HepG2 (cell line): Measurements from ENCODE around the gene MAMDC2. TPM values are rescaled to one million over a fixed set of nuclear protein-coding genes. Genes with fewer than 3 reads are reported as not detected.
A peak's percentile ranks its signal among the peaks of the same experiment; 100 is the strongest.

Experiments
- ATAC-seq: fragments of 200-7000 bp; cut with Tn5 transposase; 3 replicates; pipeline ENCODE4 v1.9.1; 2020; ENCODE audit warnings: mild to moderate bottlenecking, moderate library complexity
- BruUV-seq: library from RNA; stranded (reverse); fragments of 400-500 nt; replicated peaks from 2 replicates; lab custom pipeline; 2021; lab: Mats Ljungman, UMichigan
- CTCF ChIA-PET: fragments of 300-600 bp; formaldehyde crosslinking; extraction: SDS; loops from one replicate; lab custom pipeline; 2021; ENCODE audit warnings: low total read pairs, inconsistent platforms, low intra/inter-chr PET ratio; lab: Yijun Ruan, JAX
- POLR2A ChIA-PET: fragments of 350-600 bp; sonication (Branson Sonifier 250); formaldehyde crosslinking; loops from one replicate; lab custom pipeline; 2020; ENCODE audit warnings: antibody characterized with exemption, inconsistent platforms; lab: Yijun Ruan, JAX
- DNase-seq: peaks from one replicate; pipeline ENCODE4 v3.0.0-alpha.2; 2015; ENCODE audit warnings: low spot score
- FAIRE-seq: peaks from 3 replicates; lab custom pipeline; 2011; peaks lifted over from hg19 to GRCh38; lab: Jason Lieb, UNC
- H2AFZ ChIP-seq: one replicate; pipeline ENCODE4 v1.6.1; 2011; ENCODE audit warnings: low read length, inconsistent platforms
- H3K27ac ChIP-seq: fragments of 300-600 bp; 3 replicates; pipeline ENCODE4 v1.8.0; 2011; ENCODE audit warnings: mixed run types, mild to moderate bottlenecking, mixed read lengths, low read length, inconsistent platforms; ENCODE audit not compliant: insufficient read depth; ENCODE audit errors: extremely low read length
- H3K27me3 ChIP-seq, 2 experiments: fragments of 200-600 bp in 1 of 2; 2 replicates in 1 of 2; 3 replicates in 1 of 2; pipeline versions ENCODE4 v1.6.0 to v1.8.0; 2011; ENCODE audit warnings: low read length in 2 of 2, mild to moderate bottlenecking in 2 of 2, moderate library complexity in 2 of 2, inconsistent platforms in 1 of 2; ENCODE audit not compliant: insufficient read depth in 2 of 2, control insufficient read depth in 1 of 2
- H3K36me3 ChIP-seq, 2 experiments: fragments of 200-600 bp in 1 of 2; replicated peaks in 1 of 2; 2 replicates in 1 of 2; 3 replicates in 1 of 2; pipeline versions ENCODE4 v1.5.1 to v1.8.0; 2011; ENCODE audit warnings: low read length in 2 of 2, inconsistent platforms in 1 of 2; ENCODE audit not compliant: insufficient read depth in 2 of 2, control insufficient read depth in 1 of 2
- H3K4me1 ChIP-seq: 2 replicates; pipeline ENCODE4 v1.5.1; 2012; ENCODE audit warnings: low read length, inconsistent platforms; ENCODE audit not compliant: insufficient read depth
- H3K4me2 ChIP-seq: 2 replicates; pipeline ENCODE4 v1.6.0; 2011; ENCODE audit warnings: low read depth, low read length, inconsistent platforms
- H3K4me3 ChIP-seq, 3 experiments: fragments of 200-600 bp in 1 of 3; sonication (generic), shearing (Covaris generic) in 1 of 3; replicated peaks in 1 of 3; 2 replicates each; pipeline ENCODE4 v1.5.1; 2011 to 2016; ENCODE audit warnings: low read length in 3 of 3, inconsistent platforms in 2 of 3, low read depth in 2 of 3, mild to moderate bottlenecking in 2 of 3, control low read depth in 1 of 3, mixed read lengths in 1 of 3; ENCODE audit not compliant: insufficient read depth in 1 of 3
- H3K79me2 ChIP-seq: one replicate; pipeline ENCODE4 v1.6.1; 2011; ENCODE audit warnings: low read length, inconsistent platforms; ENCODE audit not compliant: insufficient read depth
- H3K9ac ChIP-seq: 2 replicates; pipeline ENCODE4 v1.6.0; 2011; ENCODE audit warnings: mild to moderate bottlenecking, low read depth, low read length, inconsistent platforms; ENCODE audit not compliant: insufficient read depth
- H3K9me3 ChIP-seq: 2 replicates; pipeline ENCODE4 v1.5.1; 2012; ENCODE audit warnings: mild to moderate bottlenecking, low read length
- H4K20me1 ChIP-seq: 2 replicates; pipeline ENCODE4 v1.6.0; 2011; ENCODE audit warnings: inconsistent platforms, mild to moderate bottlenecking, low read length, moderate library complexity; ENCODE audit not compliant: insufficient read depth
- NR2C2 ChIP-seq: sonication (generic); formaldehyde crosslinking; IDR thresholded peaks from 2 replicates; pipeline ENCODE4 v1.4.0; 2020; ENCODE audit warnings: missing genetic modification reagents, mild to moderate bottlenecking, moderate library complexity, borderline replicate concordance
- SP4 ChIP-seq: sonication (generic); formaldehyde crosslinking; IDR thresholded peaks from 2 replicates; pipeline ENCODE4 v1.8.1; 2023; ENCODE audit warnings: mild to moderate bottlenecking, missing genetic modification reagents
- U2AF2 ChIP-seq: fragments of 200-400 bp; formaldehyde crosslinking; IDR thresholded peaks from 2 replicates; pipeline ENCODE4 v1.6.1; 2017; ENCODE audit warnings: low read depth, mild to moderate bottlenecking, low read length
- ZFX ChIP-seq: sonication (generic); formaldehyde crosslinking; IDR thresholded peaks from 2 replicates; pipeline ENCODE4 v1.4.0; 2020; ENCODE audit warnings: mild to moderate bottlenecking, low read depth, missing genetic modification reagents, moderate library complexity
- ZNF552 ChIP-seq: sonication (generic); formaldehyde crosslinking; IDR thresholded peaks from 2 replicates; pipeline ENCODE4 v1.9.0; 2022; ENCODE audit warnings: missing genetic modification reagents, mild to moderate bottlenecking, borderline replicate concordance
- ZNF784 ChIP-seq: sonication (generic); formaldehyde crosslinking; IDR thresholded peaks from 2 replicates; pipeline ENCODE4 v1.5.1; 2020; ENCODE audit warnings: missing genetic modification reagents, mild to moderate bottlenecking, borderline replicate concordance
- WGBS: methylation state at CpG from one replicate; pipeline ENCODE4 v1.1.6; 2017; ENCODE audit warnings: low lambda C conversion rate; 5-methylcytosine and 5-hydroxymethylcytosine counted together
- in situ Hi-C: cut with HindIII; loops from 2 replicates; pipeline ENCODE4 v1.10.0; 2017; ENCODE audit warnings: low pct_unique_long_range_greater_than_20kb; ENCODE audit not compliant: extremely low pct_ligation_motif_present
- intact Hi-C: fragments of 100-400 bp; cut with micrococcal nuclease; formaldehyde crosslinking; loops from one replicate; pipeline ENCODE4 v1.10.0; 2022; ENCODE audit not compliant: unreplicated experiment
- polyA plus RNA-seq, 8 experiments: library from polyadenylated mRNA; depleted of rRNA in 3 of 8; stranded (reverse) in 7 of 8; unstranded in 1 of 8; fragments of >200 nt; fragmentation: Illumina TruSeq in 4 of 8; extraction: Trizol in 4 of 8; gene quantifications; 2 replicates each; pipeline versions ENCODE4 v1.2.1 to v1.2.3, GENCODE V29; 2011 to 2016; ENCODE audit warnings: low read depth in 4 of 8, missing spikeins in 1 of 8, mixed read lengths in 1 of 8; ENCODE audit not compliant: insufficient read depth in 1 of 8
- total RNA-seq, 5 experiments: library from RNA; depleted of rRNA; stranded (reverse); fragments of >200 nt; fragmentation: Illumina TruSeq; extraction: Trizol; gene quantifications; 2 replicates each; pipeline ENCODE4 v1.2.3, GENCODE V29; 2016; ENCODE audit warnings: low read depth in 1 of 5
- TF ChIP-seq, protein P1 (sequence below): fragments of 450-650 bp; IDR thresholded peaks from 2 replicates; pipeline ENCODE4 v1.6.1; 2016
- TF ChIP-seq, protein P2 (sequence below): sonication (generic); formaldehyde crosslinking; IDR thresholded peaks from 2 replicates; pipeline ENCODE4 v1.4.0; 2020; ENCODE audit warnings: missing genetic modification reagents
- TF ChIP-seq, protein P3 (sequence below), 2 experiments: fragments of 450-650 bp in 1 of 2; sonication (generic) in 1 of 2; formaldehyde crosslinking; IDR thresholded peaks; 2 replicates each; pipeline versions ENCODE4 v1.5.0 to v1.8.0; 2020 to 2022; ENCODE audit warnings: mild to moderate bottlenecking in 1 of 2, missing genetic modification reagents in 1 of 2

The MAMDC2 gene
- total and polyA plus RNA-seq, 2 of the 13 experiments (the other 11 are each of a cell fraction or from before 2014, with no cell fraction given): not detected

DNA sequence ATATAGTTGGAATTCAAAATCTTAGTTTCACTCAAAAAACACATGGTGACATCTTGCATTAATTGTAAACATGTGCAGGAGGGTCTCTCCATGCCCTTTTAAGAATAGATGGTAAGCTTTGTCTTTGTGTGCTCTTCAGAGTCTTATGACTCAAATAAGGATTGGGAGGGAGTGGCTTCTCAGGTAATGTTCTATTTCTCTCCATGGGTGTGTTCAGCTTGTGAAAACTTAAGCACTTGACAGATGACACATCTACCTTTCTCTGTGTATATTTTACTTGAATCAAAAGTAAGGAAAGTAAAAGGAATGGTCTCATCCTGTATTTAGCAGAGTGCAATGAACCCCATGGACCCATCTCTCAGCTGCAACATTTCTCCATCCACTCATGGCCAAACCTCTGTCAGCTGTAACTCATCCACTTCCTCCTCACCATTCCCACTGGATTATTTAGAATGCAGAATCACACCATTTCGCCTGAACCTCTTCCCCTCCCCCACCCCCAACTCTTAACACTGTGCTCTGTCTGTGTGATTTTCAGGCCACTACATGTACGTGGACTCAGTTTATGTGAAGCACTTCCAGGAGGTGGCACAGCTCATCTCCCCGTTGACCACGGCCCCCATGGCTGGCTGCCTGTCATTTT is 82.1 kb downstream of the MAMDC2 start:
- DNase-seq (no peak), FAIRE-seq (no peak), ATAC-seq (no peak)
- intact Hi-C loops: no loop called here
- ChIA-PET CTCF (no interaction called here), POLR2A (no interaction called here)
- Histone ChIP-seq H3K4me2 (no peak overlapping the region), H3K9me3 (no peaks in the 10 kb centered on the region), H3K27me3 (no peaks in the 10 kb centered on the region), H3K9ac (no peak overlapping the region), H4K20me1 (no peaks in the 10 kb centered on the region), H3K4me3 (no peak overlapping the region), H3K4me1 (peaks cover 68% of the 10 kb centered on the region), H2AFZ (no peak overlapping the region), H3K36me3 (no peaks in the 10 kb centered on the region), H3K27ac (no peak overlapping the region), H3K79me2 (no peaks in the 10 kb centered on the region)
- in situ Hi-C loops: no loop called here
- TF ChIP-seq, protein P1, sequence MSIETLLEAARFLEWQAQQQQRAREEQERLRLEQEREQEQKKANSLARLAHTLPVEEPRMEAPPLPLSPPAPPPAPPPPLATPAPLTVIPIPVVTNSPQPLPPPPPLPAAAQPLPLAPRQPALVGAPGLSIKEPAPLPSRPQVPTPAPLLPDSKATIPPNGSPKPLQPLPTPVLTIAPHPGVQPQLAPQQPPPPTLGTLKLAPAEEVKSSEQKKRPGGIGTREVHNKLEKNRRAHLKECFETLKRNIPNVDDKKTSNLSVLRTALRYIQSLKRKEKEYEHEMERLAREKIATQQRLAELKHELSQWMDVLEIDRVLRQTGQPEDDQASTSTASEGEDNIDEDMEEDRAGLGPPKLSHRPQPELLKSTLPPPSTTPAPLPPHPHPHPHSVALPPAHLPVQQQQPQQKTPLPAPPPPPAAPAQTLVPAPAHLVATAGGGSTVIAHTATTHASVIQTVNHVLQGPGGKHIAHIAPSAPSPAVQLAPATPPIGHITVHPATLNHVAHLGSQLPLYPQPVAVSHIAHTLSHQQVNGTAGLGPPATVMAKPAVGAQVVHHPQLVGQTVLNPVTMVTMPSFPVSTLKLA: peak; percentile 38; the same call in 1 of the 2 replicates
- no peak for TF ChIP-seq ZFX (CRISPR knock-in tag)
- 89% methylated on average over 4 of the region's 4 CpGs for WGBS
- BruUV-seq: no TSS peak

DNA sequence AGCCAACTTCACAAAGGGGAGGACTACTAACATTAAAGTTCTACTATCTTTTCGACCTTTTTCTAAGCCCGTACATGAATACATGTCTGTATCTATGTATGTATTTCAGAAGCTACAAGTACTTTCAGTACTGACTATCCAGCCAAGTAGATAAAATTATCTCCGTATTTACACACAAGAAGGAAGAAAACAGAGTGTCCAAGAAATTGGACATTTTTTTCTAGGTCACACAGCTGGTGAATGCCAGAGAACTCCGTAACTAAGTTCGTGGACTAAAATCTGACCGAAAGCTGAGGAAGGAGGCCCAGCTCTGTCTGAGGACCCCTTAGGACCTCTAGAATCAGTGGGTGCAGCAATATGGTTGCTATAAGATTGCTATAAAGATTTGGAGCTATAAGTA is 83.4 kb downstream of the MAMDC2 start:
- Histone ChIP-seq H3K27ac (peak overlapping the region; percentile 57), H3K79me2 (no peaks in the 10 kb centered on the region), H3K36me3 (no peaks in the 10 kb centered on the region), H4K20me1 (no peaks in the 10 kb centered on the region), H3K4me2 (peak overlapping the region; percentile 59), H2AFZ (no peak overlapping the region), H3K27me3 (no peaks in the 10 kb centered on the region), H3K4me3 (no peak overlapping the region; a peak in 1 of 6 replicates), H3K4me1 (peaks cover 63% of the 10 kb centered on the region), H3K9me3 (no peaks in the 10 kb centered on the region), H3K9ac (no peak overlapping the region)
- CTCF ChIA-PET: no interaction called here
- no TSS peak for BruUV-seq
- WGBS: 69% methylated on average over 6 of the region's 6 CpGs
- intact Hi-C loops: no loop called here
- DNase-seq: no peak
- in situ Hi-C loops: no loop called here
- POLR2A ChIA-PET: no interaction called here
- no peak for ATAC-seq
- FAIRE-seq: no peak
- no peak for TF ChIP-seq SP4 (CRISPR knock-in tag)
- no peak for TF ChIP-seq ZNF784 (CRISPR knock-in tag)
- no peak for TF ChIP-seq ZNF552 (CRISPR knock-in tag)
- TF ChIP-seq, protein P2, sequence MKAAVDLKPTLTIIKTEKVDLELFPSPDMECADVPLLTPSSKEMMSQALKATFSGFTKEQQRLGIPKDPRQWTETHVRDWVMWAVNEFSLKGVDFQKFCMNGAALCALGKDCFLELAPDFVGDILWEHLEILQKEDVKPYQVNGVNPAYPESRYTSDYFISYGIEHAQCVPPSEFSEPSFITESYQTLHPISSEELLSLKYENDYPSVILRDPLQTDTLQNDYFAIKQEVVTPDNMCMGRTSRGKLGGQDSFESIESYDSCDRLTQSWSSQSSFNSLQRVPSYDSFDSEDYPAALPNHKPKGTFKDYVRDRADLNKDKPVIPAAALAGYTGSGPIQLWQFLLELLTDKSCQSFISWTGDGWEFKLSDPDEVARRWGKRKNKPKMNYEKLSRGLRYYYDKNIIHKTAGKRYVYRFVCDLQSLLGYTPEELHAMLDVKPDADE (CRISPR knock-in tag): no peak
- no peak for TF ChIP-seq U2AF2
- TF ChIP-seq, protein P3, sequence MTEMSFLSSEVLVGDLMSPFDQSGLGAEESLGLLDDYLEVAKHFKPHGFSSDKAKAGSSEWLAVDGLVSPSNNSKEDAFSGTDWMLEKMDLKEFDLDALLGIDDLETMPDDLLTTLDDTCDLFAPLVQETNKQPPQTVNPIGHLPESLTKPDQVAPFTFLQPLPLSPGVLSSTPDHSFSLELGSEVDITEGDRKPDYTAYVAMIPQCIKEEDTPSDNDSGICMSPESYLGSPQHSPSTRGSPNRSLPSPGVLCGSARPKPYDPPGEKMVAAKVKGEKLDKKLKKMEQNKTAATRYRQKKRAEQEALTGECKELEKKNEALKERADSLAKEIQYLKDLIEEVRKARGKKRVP (CRISPR knock-in tag; IDR thresholded peaks at IDR 0.05): no peak
- TF ChIP-seq NR2C2 (CRISPR knock-in tag): no peak
